Keratinocyte (primary cell): ENCODE results near the gene VAV2. TPM values are rescaled to one million over a fixed set of nuclear protein-coding genes. Genes with fewer than 3 reads are reported as not detected.

Experiments
- DNase-seq: peaks from one replicate; pipeline ENCODE4 v3.0.0-alpha.2; 2011; ENCODE audit warnings: low read depth, missing footprints, low spot score
- FAIRE-seq: peaks from 2 replicates; lab custom pipeline; 2011; peaks lifted over from hg19 to GRCh38; lab: Jason Lieb, UNC
- H2AFZ ChIP-seq: 2 replicates; pipeline ENCODE4 v1.6.0; 2012; ENCODE audit warnings: low read length, control low read depth, inconsistent platforms; ENCODE audit not compliant: control insufficient read depth
- H3K27ac ChIP-seq: 2 replicates; pipeline ENCODE4 v1.5.1; 2011; ENCODE audit warnings: low read length; ENCODE audit not compliant: control insufficient read depth, insufficient read depth
- H3K27me3 ChIP-seq: 3 replicates; pipeline ENCODE4 v1.6.0; 2011; ENCODE audit warnings: low read length; ENCODE audit not compliant: control insufficient read depth, insufficient read depth; ENCODE audit errors: extremely low read depth
- H3K36me3 ChIP-seq, 2 experiments: 2 replicates in 1 of 2; 3 replicates in 1 of 2; pipeline ENCODE4 v1.5.1; 2011; ENCODE audit warnings: low read length in 2 of 2, mild to moderate bottlenecking in 1 of 2; ENCODE audit not compliant: control insufficient read depth in 2 of 2, insufficient read depth in 2 of 2; ENCODE audit errors: extremely low read depth in 1 of 2
- H3K4me1 ChIP-seq: 3 replicates; pipeline ENCODE4 v1.5.1; 2011; ENCODE audit warnings: low read length; ENCODE audit not compliant: control insufficient read depth, insufficient read depth; ENCODE audit errors: extremely low read depth
- H3K4me2 ChIP-seq: 3 replicates; pipeline ENCODE4 v1.6.0; 2011; ENCODE audit warnings: low read depth, low read length; ENCODE audit not compliant: control insufficient read depth, insufficient read depth; ENCODE audit errors: extremely low read depth
- H3K4me3 ChIP-seq, 3 experiments: fragments of 200-600 bp in 1 of 3; sonication (generic) in 1 of 3; 2 replicates in 2 of 3; 3 replicates in 1 of 3; pipeline ENCODE4 v1.5.1; 2011 to 2016; ENCODE audit warnings: low read length in 3 of 3, mild to moderate bottlenecking in 3 of 3, control low read depth in 2 of 3, inconsistent platforms in 1 of 3, low read depth in 1 of 3, mixed read lengths in 1 of 3, mixed run types in 1 of 3, moderate library complexity in 1 of 3; ENCODE audit not compliant: control insufficient read depth in 2 of 3, insufficient read depth in 2 of 3; ENCODE audit errors: extremely low read depth in 1 of 3
- H3K79me2 ChIP-seq: 2 replicates; pipeline ENCODE4 v1.6.0; 2012; ENCODE audit warnings: low read length; ENCODE audit not compliant: control insufficient read depth, insufficient read depth
- H3K9ac ChIP-seq: 3 replicates; pipeline ENCODE4 v1.6.0; 2011; ENCODE audit warnings: low read length; ENCODE audit not compliant: control insufficient read depth, insufficient read depth; ENCODE audit errors: extremely low read depth
- H3K9me1 ChIP-seq: 3 replicates; pipeline ENCODE4 v1.6.0; 2011; ENCODE audit warnings: low read length; ENCODE audit not compliant: control insufficient read depth, insufficient read depth; ENCODE audit errors: extremely low read depth
- H3K9me3 ChIP-seq: 2 replicates; pipeline ENCODE4 v1.5.1; 2012; ENCODE audit warnings: low read depth, low read length; ENCODE audit not compliant: control insufficient read depth
- H4K20me1 ChIP-seq: 3 replicates; pipeline ENCODE4 v1.6.0; 2011; ENCODE audit warnings: low read length; ENCODE audit not compliant: control insufficient read depth, insufficient read depth; ENCODE audit errors: extremely low read depth
- EZH2 ChIP-seq: IDR thresholded peaks from one replicate; pipeline ENCODE4 v1.6.1; 2012; ENCODE audit warnings: inconsistent platforms, mild to moderate bottlenecking, low read length, moderate library complexity
- dilution Hi-C: fragments of 300-500 bp; cut with MboI; formaldehyde crosslinking; loops from one replicate; pipeline ENCODE4 v1.7.0; 2020; ENCODE audit warnings: low sequenced_read_pairs; ENCODE audit not compliant: extremely low pct_ligation_motif_present
- polyA plus RNA-seq, 5 experiments: library from polyadenylated mRNA; depleted of rRNA in 3 of 5; stranded (reverse) in 3 of 5; stranded (forward) in 1 of 5; unstranded in 1 of 5; fragments of >200 nt; gene quantifications; 1 replicate in 1 of 5; 2 replicates in 3 of 5; 3 replicates in 1 of 5; pipeline versions ENCODE4 v1.2.1 to v1.2.3, GENCODE V29; 2011 to 2012; ENCODE audit warnings: missing spikeins in 2 of 5, low read depth in 1 of 5, low replicate concordance in 1 of 5
- TF ChIP-seq, protein P1 (sequence below), 3 experiments: IDR thresholded peaks in 1 of 3; conservative IDR thresholded peaks in 1 of 3; optimal IDR thresholded peaks in 1 of 3; 2 replicates in 2 of 3; 3 replicates in 1 of 3; pipeline versions ENCODE3 to v1.5.1; 2011; ENCODE audit warnings: low read length in 3 of 3, mild to moderate bottlenecking in 3 of 3, moderate library complexity in 2 of 3, control low read depth in 1 of 3, inconsistent platforms in 1 of 3; ENCODE audit not compliant: insufficient read depth in 2 of 3; ENCODE audit errors: extremely low read depth in 1 of 3

Gene VAV2
- polyA plus RNA-seq, 1 donor (not counting 4 experiments of a cell fraction or from before 2014, with no cell fraction given), result 16.4 TPM

DNA sequence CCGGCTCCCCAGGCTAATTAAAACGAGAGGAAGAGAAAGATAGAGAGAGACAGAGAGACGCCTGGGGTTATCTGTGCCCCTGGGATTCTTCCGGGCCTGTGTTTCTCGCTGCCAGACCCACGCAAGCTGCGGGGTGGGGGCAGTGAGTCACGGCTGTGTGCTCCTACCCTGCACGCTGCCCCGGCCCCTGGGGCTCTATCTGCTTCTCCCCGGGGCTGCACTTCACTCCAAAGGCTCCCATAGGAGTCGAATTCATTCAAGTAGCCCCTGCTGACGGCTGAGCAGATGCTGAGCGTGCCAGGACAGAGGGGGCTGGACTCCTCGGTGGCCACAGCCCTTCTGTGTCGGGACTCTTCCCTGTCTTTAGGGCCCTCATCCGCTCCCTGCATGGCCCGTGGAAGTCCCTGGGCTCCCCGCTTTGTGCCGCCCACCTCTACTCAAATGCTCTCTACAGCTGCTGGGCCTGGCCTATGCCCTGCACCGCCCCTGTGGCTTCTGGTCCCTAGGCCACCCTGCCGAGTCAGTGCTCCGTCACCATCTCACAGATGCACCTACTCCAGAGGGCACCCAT is 276.7 kb downstream of the VAV2 start:
- Histone ChIP-seq H3K36me3 (no peaks in the 10 kb centered on the region), H2AFZ (no peak overlapping the region), H3K4me1 (no peaks in the 10 kb centered on the region), H3K9me3 (no peaks in the 10 kb centered on the region), H3K27me3 (peaks cover 15% of the 10 kb centered on the region), H3K9ac (no peak overlapping the region), H3K4me2 (no peak overlapping the region), H3K27ac (no peak overlapping the region), H4K20me1 (no peaks in the 10 kb centered on the region), H3K4me3 (no peak overlapping the region), H3K9me1 (no peaks in the 10 kb centered on the region), H3K79me2 (no peaks in the 10 kb centered on the region)
- TF ChIP-seq EZH2, result no peak
- TF ChIP-seq, protein P1, sequence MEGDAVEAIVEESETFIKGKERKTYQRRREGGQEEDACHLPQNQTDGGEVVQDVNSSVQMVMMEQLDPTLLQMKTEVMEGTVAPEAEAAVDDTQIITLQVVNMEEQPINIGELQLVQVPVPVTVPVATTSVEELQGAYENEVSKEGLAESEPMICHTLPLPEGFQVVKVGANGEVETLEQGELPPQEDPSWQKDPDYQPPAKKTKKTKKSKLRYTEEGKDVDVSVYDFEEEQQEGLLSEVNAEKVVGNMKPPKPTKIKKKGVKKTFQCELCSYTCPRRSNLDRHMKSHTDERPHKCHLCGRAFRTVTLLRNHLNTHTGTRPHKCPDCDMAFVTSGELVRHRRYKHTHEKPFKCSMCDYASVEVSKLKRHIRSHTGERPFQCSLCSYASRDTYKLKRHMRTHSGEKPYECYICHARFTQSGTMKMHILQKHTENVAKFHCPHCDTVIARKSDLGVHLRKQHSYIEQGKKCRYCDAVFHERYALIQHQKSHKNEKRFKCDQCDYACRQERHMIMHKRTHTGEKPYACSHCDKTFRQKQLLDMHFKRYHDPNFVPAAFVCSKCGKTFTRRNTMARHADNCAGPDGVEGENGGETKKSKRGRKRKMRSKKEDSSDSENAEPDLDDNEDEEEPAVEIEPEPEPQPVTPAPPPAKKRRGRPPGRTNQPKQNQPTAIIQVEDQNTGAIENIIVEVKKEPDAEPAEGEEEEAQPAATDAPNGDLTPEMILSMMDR (optimal IDR thresholded peaks at IDR 0.05 in 1 of 3, IDR thresholded peaks at IDR 0.05 in 1 of 3, conservative IDR thresholded peaks at IDR 0.05 in 1 of 3; ENCODE audit: extremely low read depth in 1 of 3, insufficient read depth in 2 of 3, low read length in 3 of 3), result no peak
- FAIRE-seq, result no peak
- DNase-seq, result no peak
- dilution Hi-C loops, result no loop called here

DNA sequence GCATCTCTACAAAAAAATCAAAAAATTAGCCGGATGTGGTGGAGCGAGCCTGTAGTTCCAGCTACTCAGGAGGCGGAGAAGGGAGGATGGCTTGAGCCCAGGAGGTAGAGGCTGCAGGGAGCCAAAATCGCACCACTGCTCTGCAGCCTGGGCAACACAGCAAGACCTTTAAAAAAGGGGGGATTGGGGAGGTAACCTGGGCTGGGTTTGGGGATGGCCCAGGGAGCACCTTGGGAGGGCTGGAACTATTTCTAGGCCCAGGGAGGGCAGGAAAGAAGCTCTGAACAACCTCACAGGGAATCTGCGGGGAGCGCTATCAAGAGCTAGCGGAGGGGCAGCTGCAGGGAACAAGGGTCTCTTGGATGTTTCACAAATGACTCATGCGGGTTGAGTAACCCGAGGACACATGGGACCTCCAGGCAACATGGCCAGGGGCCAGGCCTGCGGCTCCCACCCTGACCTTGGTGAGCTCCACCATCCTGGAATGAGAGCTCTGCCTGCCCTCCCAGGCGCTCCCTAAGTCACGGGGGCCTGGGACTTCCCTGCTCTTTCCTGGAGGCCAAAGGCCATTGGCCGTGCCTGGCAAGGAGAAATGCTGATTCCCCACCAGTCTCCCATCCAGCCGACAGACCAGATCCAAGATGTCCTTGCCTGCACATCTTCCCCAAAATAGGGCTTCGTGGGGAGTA is 277.4 kb downstream of the VAV2 start:
- no peak overlapping the region for H3K4me3 ChIP-seq
- H3K79me2 ChIP-seq, result no peaks in the 10 kb centered on the region
- H3K9ac ChIP-seq, result no peak overlapping the region
- H3K4me1 ChIP-seq, result no peaks in the 10 kb centered on the region
- no peaks in the 10 kb centered on the region for H3K9me1 ChIP-seq
- FAIRE-seq (no peak), DNase-seq (no peak)
- TF ChIP-seq, protein P1 (optimal IDR thresholded peaks at IDR 0.05 in 1 of 3, IDR thresholded peaks at IDR 0.05 in 1 of 3, conservative IDR thresholded peaks at IDR 0.05 in 1 of 3; ENCODE audit: extremely low read depth in 1 of 3, insufficient read depth in 2 of 3, low read length in 3 of 3), result no peak
- no peak for TF ChIP-seq EZH2
- H2AFZ ChIP-seq, result no peak overlapping the region
- no peak overlapping the region for H3K27ac ChIP-seq
- no peak overlapping the region for H3K4me2 ChIP-seq
- H3K27me3 ChIP-seq, result peaks cover 15% of the 10 kb centered on the region
- H4K20me1 ChIP-seq, result no peaks in the 10 kb centered on the region
- dilution Hi-C loops, result no loop called here
- no peaks in the 10 kb centered on the region for H3K36me3 ChIP-seq
- H3K9me3 ChIP-seq, result no peaks in the 10 kb centered on the region
